Neural crest cell (in vitro differentiated cells): ENCODE measurements around the gene BICRA. TPM values are rescaled to one million over a fixed set of nuclear protein-coding genes. Genes with fewer than 3 reads are reported as not detected.

Experiments used
- DNase-seq: peaks from one replicate; pipeline ENCODE4 v3.0.0; 2021; ENCODE audit warnings: low read depth, mixed read lengths, low spot score
- H3K27ac Mint-ChIP-seq: one replicate; pipeline ENCODE4 v1.8.0; 2021; ENCODE audit warnings: mild to moderate bottlenecking, mixed read lengths; ENCODE audit not compliant: unreplicated experiment
- H3K27me3 Mint-ChIP-seq: 2 replicates; pipeline ENCODE4 v1.8.0; 2021; ENCODE audit warnings: low read depth, mild to moderate bottlenecking, mixed read lengths
- H3K36me3 Mint-ChIP-seq: 2 replicates; pipeline ENCODE4 v1.8.0; 2021; ENCODE audit warnings: low read depth, mild to moderate bottlenecking, mixed read lengths
- H3K4me1 Mint-ChIP-seq: 2 replicates; pipeline ENCODE4 v1.8.0; 2021; ENCODE audit warnings: mixed read lengths
- H3K4me3 Mint-ChIP-seq: one replicate; pipeline ENCODE4 v1.8.0; 2021; ENCODE audit warnings: mild to moderate bottlenecking, mixed read lengths
- H3K9me3 Mint-ChIP-seq: 2 replicates; pipeline ENCODE4 v1.8.0; 2021; ENCODE audit warnings: mixed read lengths
- total RNA-seq: library from RNA; stranded (reverse); gene quantifications from 2 replicates; pipeline ENCODE4 v1.2.1, GENCODE V29; 2021
- TF ChIP-seq, protein P1 (sequence below): fragments of 200-600 bp; sonication (generic); conservative IDR thresholded peaks from 2 replicates; pipeline ENCODE4 v1.5.0; 2021; ENCODE audit warnings: antibody characterized with exemption, mild to moderate bottlenecking

Gene BICRA
- total RNA-seq, 1 donor from 2014 or later: 28.9 TPM

DNA sequence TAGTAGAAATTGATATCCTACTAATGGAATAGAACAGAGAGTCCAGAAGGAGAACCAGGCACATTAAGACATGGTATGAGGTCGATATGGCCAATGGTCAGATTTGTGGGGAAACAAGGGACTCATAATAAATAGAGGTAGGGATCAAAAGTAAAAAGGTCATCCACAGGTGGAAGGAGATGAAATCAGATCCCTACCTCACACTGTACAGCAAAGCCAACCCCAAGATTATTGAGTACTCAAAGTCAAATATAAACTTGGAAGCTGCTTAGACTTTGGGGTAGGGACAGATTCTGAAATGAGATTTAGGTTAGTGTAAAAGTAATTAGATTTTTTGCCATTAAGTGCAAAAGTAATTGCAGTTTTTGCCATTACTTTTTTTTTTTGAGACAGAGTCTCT, 40.7 kb downstream of the BICRA start:
- DNase-seq: no peak
- peaks cover 21% of the 10 kb centered on the region for H3K4me1 Mint-ChIP-seq
- H3K27me3 Mint-ChIP-seq: no peaks in the 10 kb centered on the region
- TF ChIP-seq, protein P1, sequence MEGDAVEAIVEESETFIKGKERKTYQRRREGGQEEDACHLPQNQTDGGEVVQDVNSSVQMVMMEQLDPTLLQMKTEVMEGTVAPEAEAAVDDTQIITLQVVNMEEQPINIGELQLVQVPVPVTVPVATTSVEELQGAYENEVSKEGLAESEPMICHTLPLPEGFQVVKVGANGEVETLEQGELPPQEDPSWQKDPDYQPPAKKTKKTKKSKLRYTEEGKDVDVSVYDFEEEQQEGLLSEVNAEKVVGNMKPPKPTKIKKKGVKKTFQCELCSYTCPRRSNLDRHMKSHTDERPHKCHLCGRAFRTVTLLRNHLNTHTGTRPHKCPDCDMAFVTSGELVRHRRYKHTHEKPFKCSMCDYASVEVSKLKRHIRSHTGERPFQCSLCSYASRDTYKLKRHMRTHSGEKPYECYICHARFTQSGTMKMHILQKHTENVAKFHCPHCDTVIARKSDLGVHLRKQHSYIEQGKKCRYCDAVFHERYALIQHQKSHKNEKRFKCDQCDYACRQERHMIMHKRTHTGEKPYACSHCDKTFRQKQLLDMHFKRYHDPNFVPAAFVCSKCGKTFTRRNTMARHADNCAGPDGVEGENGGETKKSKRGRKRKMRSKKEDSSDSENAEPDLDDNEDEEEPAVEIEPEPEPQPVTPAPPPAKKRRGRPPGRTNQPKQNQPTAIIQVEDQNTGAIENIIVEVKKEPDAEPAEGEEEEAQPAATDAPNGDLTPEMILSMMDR: no peak
- H3K9me3 Mint-ChIP-seq: peaks cover 9% of the 10 kb centered on the region
- H3K36me3 Mint-ChIP-seq: peaks cover 46% of the 10 kb centered on the region
- H3K27ac Mint-ChIP-seq: no peak overlapping the region
- H3K4me3 Mint-ChIP-seq: no peak overlapping the region

DNA sequence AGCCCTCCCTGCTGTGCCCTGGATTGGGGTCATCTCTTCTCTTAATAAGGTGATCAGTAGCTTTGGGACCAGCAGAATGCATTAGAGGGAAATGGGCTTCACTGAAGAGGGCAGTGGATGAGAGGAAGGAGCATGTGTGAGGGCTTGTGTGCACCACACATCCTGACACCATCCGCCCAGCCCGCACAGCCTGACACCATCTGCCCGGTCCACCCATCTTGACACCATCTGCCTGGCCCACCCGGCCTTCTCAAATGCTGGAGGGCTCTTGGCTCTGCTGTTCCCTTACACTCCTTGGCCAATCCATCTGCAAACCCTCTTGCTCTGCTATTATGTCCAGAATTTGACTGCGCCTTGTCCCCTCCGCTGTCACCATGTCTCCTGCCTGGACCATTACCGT, 41.8 kb downstream of the BICRA start:
- Mint-ChIP-seq H3K27ac (peak overlapping the region; percentile 70), H3K36me3 (peaks cover 41% of the 10 kb centered on the region)

DNA sequence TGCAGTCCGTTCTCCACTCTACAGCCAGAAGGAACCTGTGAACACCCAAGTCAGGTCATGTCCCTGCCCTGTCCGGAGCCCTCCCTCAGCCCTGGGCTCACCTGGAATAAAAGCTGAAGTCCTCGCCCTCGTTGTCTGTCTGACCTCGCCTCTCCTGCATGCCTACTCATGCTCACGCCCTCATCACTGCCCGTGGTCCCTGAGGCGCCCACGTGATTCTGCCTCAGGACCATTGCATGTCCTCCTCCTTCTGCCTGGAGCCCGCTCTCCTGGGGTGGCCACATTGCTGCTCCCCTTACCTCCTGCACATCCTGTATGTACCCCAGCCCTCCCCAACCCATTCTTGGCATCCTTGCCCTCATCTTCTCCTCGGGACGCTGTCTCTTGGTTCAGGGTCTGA, 42.2 kb downstream of the BICRA start:
- peaks cover 41% of the 10 kb centered on the region for H3K36me3 Mint-ChIP-seq

More for the DNA sequence above, 41.8 kb downstream of the BICRA start:
- Mint-ChIP-seq H3K4me3 (no peak overlapping the region), H3K4me1 (peaks cover 10% of the 10 kb centered on the region), H3K9me3 (peaks cover 9% of the 10 kb centered on the region), H3K27me3 (no peaks in the 10 kb centered on the region)
- TF ChIP-seq, protein P1: no peak
- DNase-seq: no peak

DNA sequence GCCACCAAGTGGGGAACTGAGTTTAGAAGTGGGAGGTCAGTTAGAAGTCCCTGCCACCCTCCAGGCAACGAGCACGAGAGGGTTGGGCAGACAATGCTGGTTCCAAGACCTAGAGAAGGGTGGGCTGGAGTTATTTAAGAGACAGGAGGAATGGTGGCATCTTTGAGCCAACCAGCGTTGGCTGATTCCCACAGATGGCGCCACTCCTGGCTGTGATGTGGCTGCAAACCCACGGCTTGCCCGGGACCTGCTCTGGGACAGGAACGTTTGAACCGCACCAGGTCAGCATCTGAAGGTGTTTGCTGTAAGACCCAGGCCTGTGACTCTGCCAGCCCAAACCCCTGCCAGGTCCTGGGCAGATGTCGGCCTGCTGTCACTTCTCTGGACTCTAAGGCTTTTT, 42.8 kb downstream of the BICRA start:
- DNase-seq: no peak
- Mint-ChIP-seq H3K4me1 (peaks cover 10% of the 10 kb centered on the region), H3K36me3 (peaks cover 35% of the 10 kb centered on the region), H3K27me3 (no peaks in the 10 kb centered on the region), H3K9me3 (peaks cover 9% of the 10 kb centered on the region), H3K4me3 (no peak overlapping the region), H3K27ac (no peak overlapping the region)
- TF ChIP-seq, protein P1: no peak

More for the DNA sequence above, 42.2 kb downstream of the BICRA start:
- no peak overlapping the region for H3K4me3 Mint-ChIP-seq
- H3K27me3 Mint-ChIP-seq: no peaks in the 10 kb centered on the region
- peaks cover 10% of the 10 kb centered on the region for H3K4me1 Mint-ChIP-seq
- peaks cover 9% of the 10 kb centered on the region for H3K9me3 Mint-ChIP-seq
- no peak for DNase-seq
- peak overlapping the region; percentile 70 for H3K27ac Mint-ChIP-seq
- TF ChIP-seq, protein P1: no peak

DNA sequence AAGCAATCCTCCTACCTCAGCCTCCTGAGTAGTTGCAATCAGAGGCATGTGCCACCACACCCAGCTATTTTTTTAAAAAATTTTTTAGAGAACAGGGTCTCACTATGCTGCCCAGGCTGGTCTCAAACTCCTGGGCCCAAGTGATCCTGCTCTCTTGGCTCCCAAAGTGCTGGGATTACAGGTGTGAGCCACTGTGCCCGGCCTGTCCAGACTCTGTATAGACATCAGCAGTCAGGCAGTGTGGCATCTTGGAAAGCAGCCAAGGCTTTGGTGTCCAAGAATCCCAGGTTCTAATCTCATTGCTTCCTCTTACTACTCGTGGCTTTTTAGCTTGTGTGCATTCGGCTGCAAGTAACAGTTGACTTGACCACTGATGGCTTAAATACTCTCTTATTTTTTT, 43.4 kb downstream of the BICRA start:
- Mint-ChIP-seq H3K27me3 (no peaks in the 10 kb centered on the region), H3K4me1 (peaks cover 9% of the 10 kb centered on the region), H3K9me3 (peaks cover 7% of the 10 kb centered on the region), H3K4me3 (no peak overlapping the region), H3K36me3 (peaks cover 29% of the 10 kb centered on the region), H3K27ac (no peak overlapping the region)
- TF ChIP-seq, protein P1: no peak
- no peak for DNase-seq

DNA sequence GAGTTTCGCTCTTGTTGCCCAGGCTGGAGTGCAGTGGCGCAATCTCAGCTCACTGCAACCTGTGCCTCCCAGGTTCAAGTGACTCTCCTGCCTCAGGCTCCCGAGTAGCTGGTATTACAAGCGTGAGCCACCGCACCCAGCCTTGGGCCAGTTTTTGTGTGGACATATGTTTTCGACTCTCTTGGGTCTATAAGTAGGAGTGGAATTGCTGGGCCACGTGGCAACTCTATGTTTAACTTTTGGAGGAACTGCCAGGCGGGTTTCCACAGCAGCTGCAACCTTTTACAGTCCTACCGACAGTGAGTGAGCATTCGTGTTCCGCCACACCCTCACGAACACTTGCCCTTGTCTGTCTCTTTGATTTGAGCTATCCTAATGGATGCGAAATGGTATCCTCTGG, 44.9 kb downstream of the BICRA start:
- Mint-ChIP-seq H3K27me3 (no peaks in the 10 kb centered on the region), H3K4me1 (peaks cover 12% of the 10 kb centered on the region), H3K4me3 (no peak overlapping the region), H3K36me3 (peaks cover 25% of the 10 kb centered on the region), H3K9me3 (peaks cover 4% of the 10 kb centered on the region), H3K27ac (no peak overlapping the region)
- DNase-seq: no peak
- TF ChIP-seq, protein P1: no peak
